T-helper 9 cell (primary cell): ENCODE results near the gene LPGAT1.
"Not testable (repeated sequence)": the region's sequence is repeated elsewhere in the genome, so short reads cannot be mapped to it uniquely, and the experiment has no call there.

Source experiments
- DNase-seq: peaks from one replicate; pipeline ENCODE4 v3.0.0-alpha.2; 2020
- total RNA-seq, 2 donors: gene quantifications; one replicate each; lab custom pipeline; 2026; lab: John Stamatoyannopoulos, UW

LPGAT1 gene
- total RNA-seq, result 96.0 to 153 reads per million in 2 donors

- DNase-seq, result peak; percentile 65
These were observed at the start of gene LPGAT1 for GRCh38 chr1:211830328-211831142. Gene LPGAT1 (minus strand): TSS chr1:211830763. CDS start chr1:211829296, 1,467 bp downstream.

- DNase-seq, result no peak
These were observed 48.9 kb upstream of the LPGAT1 start for GRCh38 chr1:211879475-211879874.

GRCh38 chr1:211876851-211877590 is 46.5 kb upstream of the LPGAT1 start:
- DNase-seq, result no peak

GRCh38 chr1:211875541-211875940 is 45.0 kb upstream of the LPGAT1 start:
- no peak for DNase-seq

GRCh38 chr1:211874521-211875347 is 44.2 kb upstream of the LPGAT1 start:
- no peak for DNase-seq

- not testable (repeated sequence) for DNase-seq
These were observed 43.2 kb upstream of the LPGAT1 start for GRCh38 chr1:211873731-211874130.

- no peak for DNase-seq
These were observed 39.6 kb upstream of the LPGAT1 start for GRCh38 chr1:211870156-211870555.

- no peak for DNase-seq
These were observed 34.6 kb upstream of the LPGAT1 start for GRCh38 chr1:211865180-211865579.

- no peak for DNase-seq
These were observed 28.8 kb upstream of the LPGAT1 start for GRCh38 chr1:211859405-211859804.

GRCh38 chr1:211851174-211851573 is 20.6 kb upstream of the LPGAT1 start:
- DNase-seq, result no peak

GRCh38 chr1:211843507-211844298 is 13.1 kb upstream of the LPGAT1 start:
- DNase-seq, result no peak

- no peak for DNase-seq
These were observed 12.5 kb upstream of the LPGAT1 start for GRCh38 chr1:211843018-211843417.

- no peak for DNase-seq
These were observed 12.0 kb upstream of the LPGAT1 start for GRCh38 chr1:211842518-211842917.

- no peak for DNase-seq
These were observed 8.5 kb upstream of the LPGAT1 start for GRCh38 chr1:211839106-211839505.

GRCh38 chr1:211833174-211833820 is 2.7 kb upstream of the LPGAT1 start:
- no peak for DNase-seq

GRCh38 chr1:211832661-211833060 is 2.1 kb upstream of the LPGAT1 start:
- no peak for DNase-seq

GRCh38 chr1:211831558-211832323 is 1.2 kb upstream of the LPGAT1 start:
- no peak for DNase-seq

GRCh38 chr1:211830055-211830327 is 572 bp downstream of the LPGAT1 start:
- DNase-seq, result peak; percentile 11

GRCh38 chr1:211829343-211830054 is 1.1 kb downstream of the LPGAT1 start:
- DNase-seq, result no peak

- DNase-seq, result no peak
These were observed 1.8 kb downstream of the LPGAT1 start for GRCh38 chr1:211828584-211829342.
